SU-DHL-6 (cell line): Measurements from ENCODE around the gene KIF18A.

Experiments used
- H2AFZ ChIP-seq: fragments of 200-600 bp; sonication (generic); 2 replicates; pipeline ENCODE4 v1.6.1; 2014; ENCODE audit warnings: low read depth, mild to moderate bottlenecking, moderate library complexity, mixed read lengths, antibody characterized with exemption, low read length; ENCODE audit not compliant: severe bottlenecking
- H3F3A ChIP-seq: fragments of 200-600 bp; shearing (Covaris generic); 2 replicates; pipeline ENCODE4 v1.6.0; 2016; ENCODE audit warnings: antibody characterized with exemption, mild to moderate bottlenecking; ENCODE audit not compliant: insufficient read depth
- H3K27ac ChIP-seq: fragments of 200-600 bp; sonication (generic); 2 replicates; pipeline ENCODE4 v1.5.1; 2016; ENCODE audit warnings: low read depth, mild to moderate bottlenecking, low read length, moderate library complexity, mixed read lengths
- H3K27me3 ChIP-seq: fragments of 200-600 bp; sonication (generic), shearing (Covaris generic); 2 replicates; pipeline ENCODE4 v1.6.0; 2014; ENCODE audit warnings: mild to moderate bottlenecking, low read length
- H3K36me3 ChIP-seq: fragments of 200-600 bp; sonication (generic); 2 replicates; pipeline ENCODE4 v1.6.1; 2014; ENCODE audit warnings: mild to moderate bottlenecking, low read length, mixed read lengths
- H3K4me2 ChIP-seq: fragments of 300-600, 200-600 bp; shearing (Covaris generic), sonication (generic); 2 replicates; pipeline ENCODE4 v1.6.0; 2014; ENCODE audit warnings: low read length, low read depth, mild to moderate bottlenecking; ENCODE audit not compliant: poor library complexity, severe bottlenecking
- H3K4me3 ChIP-seq: fragments of 200-600 bp; sonication (generic); 2 replicates; pipeline ENCODE4 v1.5.1; 2014; ENCODE audit warnings: antibody characterized with exemption, low read length, mild to moderate bottlenecking, mixed read lengths; ENCODE audit not compliant: insufficient read depth, poor library complexity, severe bottlenecking
- H3K79me2 ChIP-seq: fragments of 200-600 bp; sonication (generic); 2 replicates; pipeline ENCODE4 v1.6.1; 2014; ENCODE audit warnings: mild to moderate bottlenecking, low read length, moderate library complexity; ENCODE audit not compliant: insufficient read depth
- H3K9ac ChIP-seq: fragments of 200-600 bp; sonication (generic); 2 replicates; pipeline ENCODE4 v1.7.0; 2014; ENCODE audit warnings: mild to moderate bottlenecking, low read length
- H3K9me2 ChIP-seq: fragments of 200-600 bp; sonication (generic); replicated peaks from 2 replicates; pipeline ENCODE4 v1.6.1; 2014; ENCODE audit warnings: low read length; ENCODE audit not compliant: insufficient read depth
- H3K9me3 ChIP-seq: fragments of 200-600 bp; sonication (generic); 2 replicates; pipeline ENCODE4 v1.6.1; 2014; ENCODE audit warnings: low read length, mixed read lengths; ENCODE audit not compliant: insufficient read depth
- H4K20me1 ChIP-seq: fragments of 200-600 bp; sonication (generic); 2 replicates; pipeline ENCODE4 v1.6.1; 2014; ENCODE audit warnings: low read depth, mild to moderate bottlenecking, antibody characterized with exemption, low read length, moderate library complexity, mixed read lengths
- CTCF ChIP-seq: fragments of 200-600 bp; sonication (generic); IDR thresholded peaks from one replicate; pipeline ENCODE4 v1.5.1; 2017; ENCODE audit warnings: antibody characterized with exemption, mild to moderate bottlenecking, low read length, moderate library complexity; ENCODE audit not compliant: insufficient read depth, poor library complexity, severe bottlenecking
- EZH2phosphoT487 ChIP-seq: fragments of 200-600 bp; sonication (generic), shearing (Covaris generic); conservative IDR thresholded peaks from 2 replicates; pipeline ENCODE4 v1.6.1; 2018; ENCODE audit warnings: mild to moderate bottlenecking, antibody characterized with exemption, low read length, moderate library complexity, mixed read lengths

Gene KIF18A

DNA sequence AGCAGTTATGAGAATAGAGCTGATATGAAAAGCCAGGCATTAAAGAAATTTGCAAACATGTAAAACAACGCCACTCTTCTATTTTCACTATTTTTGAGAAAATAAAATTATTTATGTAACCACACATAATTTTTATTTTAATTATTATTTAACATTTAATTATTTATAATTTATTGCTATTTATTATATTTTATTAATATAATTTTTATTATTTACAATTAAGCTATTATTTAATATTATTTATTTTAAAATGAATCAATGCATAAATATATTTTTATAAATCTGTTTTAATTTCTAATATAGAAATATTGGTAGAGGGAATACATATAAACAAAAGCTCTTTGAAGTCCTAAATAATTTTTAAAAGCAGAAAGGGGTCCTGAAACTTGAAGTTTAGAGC lies 36.7 kb downstream of the KIF18A start:
- Histone ChIP-seq H3K9me3 (no peaks in the 10 kb centered on the region), H3K27ac (no peak overlapping the region), H3K4me3 (no peak overlapping the region), H3K79me2 (no peaks in the 10 kb centered on the region), H3K36me3 (peaks cover 59% of the 10 kb centered on the region), H3K9ac (no peak overlapping the region), H3K4me2 (no peak overlapping the region), H3K9me2 (no peaks in the 10 kb centered on the region), H2AFZ (no peak overlapping the region), H4K20me1 (no peaks in the 10 kb centered on the region), H3K27me3 (no peaks in the 10 kb centered on the region), H3F3A (no peaks in the 10 kb centered on the region)
- no peak for TF ChIP-seq EZH2phosphoT487
- TF ChIP-seq CTCF = no peak

GRCh38 chr11:28058333-28058732 lies 49.6 kb downstream of the KIF18A start:
- H3K36me3 ChIP-seq = peaks cover 52% of the 10 kb centered on the region
- H2AFZ ChIP-seq = no peak overlapping the region
- H3K79me2 ChIP-seq = no peaks in the 10 kb centered on the region
- H3K9me3 ChIP-seq = no peaks in the 10 kb centered on the region
- no peak overlapping the region for H3K4me2 ChIP-seq
- no peak for TF ChIP-seq EZH2phosphoT487
- no peak for TF ChIP-seq CTCF
- H3K9ac ChIP-seq = no peak overlapping the region
- H3K9me2 ChIP-seq = no peaks in the 10 kb centered on the region
- H3F3A ChIP-seq = no peaks in the 10 kb centered on the region
- no peaks in the 10 kb centered on the region for H3K27me3 ChIP-seq
- H3K27ac ChIP-seq = no peak overlapping the region
- H4K20me1 ChIP-seq = no peaks in the 10 kb centered on the region
- no peak overlapping the region for H3K4me3 ChIP-seq

DNA sequence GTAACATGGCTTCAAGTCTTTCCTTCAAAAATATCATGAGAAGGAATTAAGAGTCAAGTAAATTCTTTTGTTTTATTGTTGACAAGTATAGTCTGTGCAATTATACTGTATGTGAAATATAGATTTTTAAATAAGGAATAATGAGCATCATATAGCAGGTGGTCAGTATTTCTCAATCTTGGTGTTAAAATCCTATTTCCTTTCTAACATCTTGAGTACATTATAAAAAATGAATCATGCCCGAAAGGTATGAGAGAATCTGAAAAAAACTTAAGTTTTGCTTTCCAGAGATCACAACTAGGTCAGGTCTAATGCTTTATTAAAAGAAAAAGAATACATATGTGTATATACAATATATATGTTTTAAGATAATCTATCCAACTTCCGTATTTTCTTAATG lies 53.1 kb downstream of the KIF18A start:
- peaks cover 37% of the 10 kb centered on the region for H3K36me3 ChIP-seq
- H3K9me3 ChIP-seq = no peaks in the 10 kb centered on the region
- peaks cover 6% of the 10 kb centered on the region; the same call in 1 of the 2 replicates for H3F3A ChIP-seq
- no peak overlapping the region for H3K4me3 ChIP-seq
- no peaks in the 10 kb centered on the region for H4K20me1 ChIP-seq
- H3K9me2 ChIP-seq = no peaks in the 10 kb centered on the region
- no peak overlapping the region for H3K9ac ChIP-seq
- TF ChIP-seq EZH2phosphoT487 (no peak), CTCF (no peak)
- no peak overlapping the region for H3K27ac ChIP-seq
- no peaks in the 10 kb centered on the region for H3K79me2 ChIP-seq
- H2AFZ ChIP-seq = no peak overlapping the region
- no peak overlapping the region for H3K4me2 ChIP-seq
- H3K27me3 ChIP-seq = no peaks in the 10 kb centered on the region
